IMR-90 (cell line): Measurements from ENCODE around the gene EXOC6. TPM values are rescaled to one million over a fixed set of nuclear protein-coding genes. Genes with fewer than 3 reads are reported as not detected.

Source experiments
- ATAC-seq: fragments of 200-7000 bp; cut with Tn5 transposase; 2 replicates; pipeline ENCODE4 v1.9.1; 2020; ENCODE audit warnings: low read depth, mild to moderate bottlenecking, moderate library complexity
- BruUV-seq: library from RNA; stranded (reverse); fragments of 400-500 nt; replicated peaks from 2 replicates; lab custom pipeline; 2021; lab: Mats Ljungman, UMichigan
- CTCF ChIA-PET: fragments of 300-600 bp; formaldehyde crosslinking; extraction: SDS; loops from one replicate; lab custom pipeline; 2021; ENCODE audit warnings: antibody characterized with exemption; lab: Yijun Ruan, JAX
- POLR2A ChIA-PET: fragments of 300-600 bp; sonication (Branson Sonifier 250); formaldehyde crosslinking; loops from one replicate; lab custom pipeline; 2022; ENCODE audit warnings: antibody characterized with exemption; ENCODE audit not compliant: unreplicated experiment; lab: Charles Lee
- DNase-seq: peaks from one replicate; pipeline ENCODE4 v3.0.0; 2013
- H2AFZ ChIP-seq: replicated peaks from 2 replicates; pipeline ENCODE3; 2013; ENCODE audit warnings: low read length, mild to moderate bottlenecking; ENCODE audit not compliant: poor library complexity
- H2AK5ac ChIP-seq: 2 replicates; pipeline ENCODE4 v1.6.1; 2013; ENCODE audit warnings: low read depth, low read length, inconsistent platforms
- H2AK9ac ChIP-seq: replicated peaks from 2 replicates; pipeline ENCODE3; 2013; ENCODE audit warnings: mild to moderate bottlenecking, low read depth, low read length, moderate library complexity; ENCODE audit not compliant: poor library complexity
- H2BK120ac ChIP-seq: 2 replicates; pipeline ENCODE4 v1.6.1; 2013; ENCODE audit warnings: low read depth, low read length, inconsistent platforms
- H2BK15ac ChIP-seq: 3 replicates; pipeline ENCODE4 v1.6.1; 2013; ENCODE audit warnings: low read depth, low read length, inconsistent platforms
- H2BK20ac ChIP-seq: 2 replicates; pipeline ENCODE4 v1.6.1; 2013; ENCODE audit warnings: low read depth, mild to moderate bottlenecking, inconsistent platforms, low read length, moderate library complexity
- H2BK5ac ChIP-seq: 2 replicates; pipeline ENCODE4 v1.6.1; 2013; ENCODE audit warnings: mild to moderate bottlenecking, low read depth, low read length, inconsistent platforms; ENCODE audit not compliant: poor library complexity, severe bottlenecking
- H3K14ac ChIP-seq: replicated peaks from 2 replicates; pipeline ENCODE4 v1.6.1; 2013; ENCODE audit warnings: low read depth, low read length, inconsistent platforms
- H3K18ac ChIP-seq: 2 replicates; pipeline ENCODE4 v1.6.1; 2013; ENCODE audit warnings: low read depth, low read length, control low read depth
- H3K23ac ChIP-seq: 2 replicates; pipeline ENCODE4 v1.6.1; 2013; ENCODE audit warnings: low read depth, low read length, inconsistent platforms
- H3K27ac ChIP-seq: 2 replicates; pipeline ENCODE4 v1.5.1; 2013; ENCODE audit warnings: mild to moderate bottlenecking, control low read depth, low read length; ENCODE audit not compliant: insufficient read depth
- H3K27me3 ChIP-seq: 2 replicates; pipeline ENCODE4 v1.6.1; 2013; ENCODE audit warnings: low read length; ENCODE audit not compliant: control insufficient read depth, insufficient read depth
- H3K36me3 ChIP-seq: 2 replicates; pipeline ENCODE4 v1.6.1; 2013; ENCODE audit warnings: low read length, mixed read lengths; ENCODE audit not compliant: control insufficient read depth, insufficient read depth
- H3K4ac ChIP-seq: 2 replicates; pipeline ENCODE4 v1.6.1; 2013; ENCODE audit warnings: low read depth, low read length, inconsistent platforms
- H3K4me1 ChIP-seq: 2 replicates; pipeline ENCODE4 v1.6.1; 2013; ENCODE audit warnings: low read length, mixed read lengths; ENCODE audit not compliant: control insufficient read depth, insufficient read depth
- H3K4me2 ChIP-seq: 2 replicates; pipeline ENCODE4 v1.6.1; 2013; ENCODE audit warnings: low read depth, mild to moderate bottlenecking, control low read depth, low read length, moderate library complexity
- H3K4me3 ChIP-seq: 2 replicates; pipeline ENCODE4 v1.5.1; 2013; ENCODE audit warnings: low read depth, mild to moderate bottlenecking, control low read depth, low read length, moderate library complexity; ENCODE audit not compliant: insufficient read depth
- H3K56ac ChIP-seq: 2 replicates; pipeline ENCODE4 v1.6.1; 2013; ENCODE audit warnings: low read length, inconsistent platforms; ENCODE audit not compliant: insufficient read depth; ENCODE audit errors: extremely low read depth
- H3K79me1 ChIP-seq, 2 experiments: 2 replicates each; pipeline ENCODE4 v1.6.1; 2013; ENCODE audit warnings: low read length in 2 of 2, inconsistent platforms in 1 of 2, low read depth in 1 of 2
- H3K9ac ChIP-seq: 2 replicates; pipeline ENCODE4 v1.6.1; 2013; ENCODE audit warnings: low read depth, low read length, control low read depth
- H3K9me1 ChIP-seq: 2 replicates; pipeline ENCODE4 v1.6.1; 2013; ENCODE audit warnings: low read length, inconsistent platforms; ENCODE audit not compliant: insufficient read depth
- H3K9me3 ChIP-seq: 2 replicates; pipeline ENCODE4 v1.6.1; 2013; ENCODE audit warnings: low read length; ENCODE audit not compliant: control insufficient read depth, insufficient read depth
- H4K20me1 ChIP-seq: 2 replicates; pipeline ENCODE4 v1.6.1; 2013; ENCODE audit warnings: low read length, inconsistent platforms; ENCODE audit not compliant: insufficient read depth
- H4K5ac ChIP-seq: 2 replicates; pipeline ENCODE4 v1.6.1; 2013; ENCODE audit warnings: mild to moderate bottlenecking, low read depth, low read length, control low read depth
- H4K8ac ChIP-seq, 2 experiments: 2 replicates each; pipeline ENCODE4 v1.6.1; 2013; ENCODE audit warnings: low read depth in 2 of 2, low read length in 2 of 2, control low read depth in 1 of 2, inconsistent platforms in 1 of 2
- H4K91ac ChIP-seq: 2 replicates; pipeline ENCODE4 v1.6.1; 2013; ENCODE audit warnings: low read depth, low read length, inconsistent platforms; ENCODE audit not compliant: insufficient read depth
- CEBPB ChIP-seq: IDR thresholded peaks from 2 replicates; pipeline ENCODE4 v1.6.1; 2012; ENCODE audit warnings: low read depth, low read length, improper control_type of control experiment
- MAFK ChIP-seq: IDR thresholded peaks from 2 replicates; pipeline ENCODE4 v1.6.1; 2012; ENCODE audit warnings: low read depth, low read length, improper control_type of control experiment
- NFE2L2 ChIP-seq: fragments of 150-350 bp; IDR thresholded peaks from 2 replicates; pipeline ENCODE4 v1.6.1; 2016; ENCODE audit warnings: low read depth, mild to moderate bottlenecking, low read length
- POLR2A ChIP-seq: IDR thresholded peaks from 2 replicates; pipeline ENCODE4 v1.6.1; 2012; ENCODE audit warnings: mild to moderate bottlenecking, low read depth, low read length
- RCOR1 ChIP-seq: IDR thresholded peaks from 2 replicates; pipeline ENCODE4 v1.6.1; 2012; ENCODE audit warnings: mild to moderate bottlenecking, low read length, improper control_type of control experiment; ENCODE audit not compliant: insufficient replicate concordance
- RFX5 ChIP-seq: IDR thresholded peaks from 2 replicates; pipeline ENCODE4 v1.8.0; 2012; ENCODE audit warnings: low read depth, mild to moderate bottlenecking, low read length, moderate library complexity
- WGBS, 2 experiments: methylation state at CpG; one replicate each; pipeline versions ENCODE4 v1.1.5 to v1.1.7; 2013; ENCODE audit warnings: missing lambda C conversion rate in 2 of 2; ENCODE audit not compliant: insufficient read length in 1 of 2; ENCODE audit errors: extremely low coverage in 2 of 2; 5-methylcytosine and 5-hydroxymethylcytosine counted together
- dilution Hi-C: fragments of 300-500 bp; cut with HindIII; formaldehyde crosslinking; loops from one replicate; pipeline ENCODE4 v1.14.3; 2018; ENCODE audit warnings: low sequenced_read_pairs; ENCODE audit not compliant: unreplicated experiment
- in situ Hi-C: fragments of 300-500 bp; cut with MboI; formaldehyde crosslinking; loops from 3 replicates; pipeline ENCODE4 v1.14.3; 2019; ENCODE audit warnings: low sequenced_read_pairs, inconsistent platforms, mixed read lengths
- intact Hi-C: fragments of 100-400 bp; cut with micrococcal nuclease; formaldehyde crosslinking; loops from 2 replicates; pipeline ENCODE4 v1.10.0; 2022
- polyA plus RNA-seq, 3 experiments: library from polyadenylated mRNA; depleted of rRNA; stranded (reverse); fragments of >200 nt; gene quantifications; 2 replicates each; pipeline ENCODE4 v1.2.3, GENCODE V29; 2012; ENCODE audit warnings: low replicate concordance in 1 of 3
- total RNA-seq: library from RNA; depleted of rRNA; stranded (reverse); fragments of >200 nt; gene quantifications from 2 replicates; pipeline ENCODE4 v1.2.3, GENCODE V29; 2012
- TF ChIP-seq, protein P1 (sequence below): fragments of 150-350 bp; IDR thresholded peaks from 2 replicates; pipeline ENCODE4 v1.6.1; 2017; ENCODE audit warnings: mild to moderate bottlenecking, antibody characterized with exemption, low read length, low read depth

Gene EXOC6
- total and polyA plus RNA-seq, 2 of the 4 experiments (the other 2 are of a cell fraction) = 4.5 to 11.5 TPM

DNA sequence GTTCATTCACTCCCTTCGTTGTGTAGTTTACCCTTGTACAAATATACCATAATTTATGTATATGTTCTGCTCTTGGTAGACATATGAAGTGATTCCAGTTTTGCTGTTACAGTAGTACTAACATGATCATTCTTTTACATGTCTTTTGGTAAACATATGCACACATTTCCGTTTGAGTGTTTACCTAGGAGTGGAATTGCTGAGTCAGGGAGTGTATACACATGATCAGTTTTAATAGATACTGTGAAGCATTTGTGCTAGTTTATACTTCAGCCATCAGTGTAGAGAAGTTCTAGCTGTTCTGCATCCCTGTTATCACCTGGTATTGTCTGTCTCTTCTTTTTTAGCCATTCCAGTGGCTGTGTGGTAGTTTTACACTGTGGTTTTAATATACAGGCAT, 177.8 kb downstream of the EXOC6 start:
- TF ChIP-seq MAFK (peak; percentile 86), POLR2A (no peak), CEBPB (no peak), RCOR1 (no peak), NFE2L2 (peak; percentile 32; the same call in 1 of the 2 replicates), RFX5 (no peak)
- TF ChIP-seq, protein P1, sequence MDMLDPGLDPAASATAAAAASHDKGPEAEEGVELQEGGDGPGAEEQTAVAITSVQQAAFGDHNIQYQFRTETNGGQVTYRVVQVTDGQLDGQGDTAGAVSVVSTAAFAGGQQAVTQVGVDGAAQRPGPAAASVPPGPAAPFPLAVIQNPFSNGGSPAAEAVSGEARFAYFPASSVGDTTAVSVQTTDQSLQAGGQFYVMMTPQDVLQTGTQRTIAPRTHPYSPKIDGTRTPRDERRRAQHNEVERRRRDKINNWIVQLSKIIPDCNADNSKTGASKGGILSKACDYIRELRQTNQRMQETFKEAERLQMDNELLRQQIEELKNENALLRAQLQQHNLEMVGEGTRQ = no peak
- BruUV-seq = no TSS peak
- Histone ChIP-seq H2BK20ac (no peak overlapping the region), H3K23ac (no peak overlapping the region), H3K4me2 (no peak overlapping the region), H3K56ac (no peak overlapping the region), H3K9me1 (no peaks in the 10 kb centered on the region), H3K9me3 (peaks cover 2% of the 10 kb centered on the region), H2AFZ (no peak overlapping the region), H3K9ac (no peak overlapping the region), H3K14ac (no peak overlapping the region), H2BK15ac (no peak overlapping the region), H2AK9ac (no peak overlapping the region), H3K36me3 (no peaks in the 10 kb centered on the region), H3K4me1 (peaks cover 6% of the 10 kb centered on the region), H2BK5ac (no peak overlapping the region), H3K4me3 (no peak overlapping the region), H4K91ac (no peak overlapping the region), H2AK5ac (no peak overlapping the region), H3K27me3 (no peaks in the 10 kb centered on the region), H3K79me1 (no peaks in the 10 kb centered on the region), H3K4ac (no peak overlapping the region), H4K5ac (no peak overlapping the region), H2BK120ac (no peak overlapping the region), H3K27ac (no peak overlapping the region), H4K20me1 (no peaks in the 10 kb centered on the region), H3K18ac (no peak overlapping the region), H4K8ac (no peak overlapping the region)
- WGBS, 2 experiments = no CpG with 5 or more reads among the region's 2 CpGs
- POLR2A ChIA-PET = no interaction called here
- dilution Hi-C loops (no loop called here), intact Hi-C loops (no loop called here), in situ Hi-C loops (no loop called here)
- CTCF ChIA-PET = no interaction called here
- DNase-seq = peak; percentile 22
- no peak for ATAC-seq
